ENCODE results near the gene GAB1. TPM values are rescaled to one million over a fixed set of nuclear protein-coding genes. Genes with fewer than 3 reads are reported as not detected.

GAB1 gene
- total and polyA plus RNA-seq, 2 of the 13 experiments (the other 11 are each of a cell fraction or from before 2014, with no cell fraction given): 8.7 to 14.7 TPM

DNA sequence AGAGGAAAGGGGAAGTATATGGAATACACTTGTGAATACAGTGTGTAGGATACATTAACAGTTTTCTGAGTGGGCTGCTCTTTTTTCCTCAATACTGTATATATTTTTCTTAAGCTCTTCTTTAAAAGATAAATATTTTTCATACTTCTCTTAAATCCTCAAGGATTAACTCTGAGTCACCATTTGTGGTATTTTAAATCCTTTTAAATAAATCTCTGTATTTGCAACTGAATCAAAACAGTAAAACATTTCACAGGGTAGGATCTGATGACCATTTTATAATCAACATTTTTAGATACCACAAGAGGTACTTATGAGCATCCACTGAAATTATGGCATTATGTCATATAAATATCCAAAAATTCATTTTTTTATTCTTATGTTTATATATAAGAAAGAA lies 87.6 kb downstream of the GAB1 start:
- Histone ChIP-seq H3K36me3 (replicated peaks in 1 of 2; ENCODE audit: control insufficient read depth in 1 of 2, insufficient read depth in 2 of 2, low read length in 2 of 2) (peaks cover 2% of the 10 kb centered on the region in 2 experiments; a peak in 2 of 5 replicates), H3K9me3 (ENCODE audit: low read length) (no peaks in the 10 kb centered on the region), H3K4me1 (ENCODE audit: insufficient read depth, low read length) (no peaks in the 10 kb centered on the region), H4K20me1 (ENCODE audit: insufficient read depth, low read length) (no peaks in the 10 kb centered on the region), H3K27me3 (ENCODE audit: control insufficient read depth in 1 of 2, insufficient read depth in 2 of 2, low read length in 2 of 2) (no peaks in the 10 kb centered on the region; a peak in 1 of 5 replicates), H3K27ac (ENCODE audit: extremely low read length, insufficient read depth, low read length) (no peak overlapping the region), H3K79me2 (ENCODE audit: insufficient read depth, low read length) (no peaks in the 10 kb centered on the region), H3K4me3 (replicated peaks in 1 of 3; ENCODE audit: insufficient read depth in 1 of 3, low read depth in 2 of 3, low read length in 3 of 3) (no peak overlapping the region), H3K4me2 (ENCODE audit: low read depth, low read length) (no peak overlapping the region), H2AFZ (ENCODE audit: low read length) (no peak overlapping the region), H3K9ac (ENCODE audit: insufficient read depth, low read depth, low read length) (no peak overlapping the region)
- FAIRE-seq: no peak
- ChIA-PET CTCF (ENCODE audit: low intra/inter-chr PET ratio, low total read pairs) (no interaction called here), POLR2A (no interaction called here)
- intact Hi-C loops (cut with micrococcal nuclease; ENCODE audit: unreplicated experiment): no loop called here
- in situ Hi-C loops (cut with HindIII; ENCODE audit: extremely low pct_ligation_motif_present, low pct_unique_long_range_greater_than_20kb): no loop called here
- no peak for DNase-seq (ENCODE audit: low spot score)
- no TSS peak for BruUV-seq (replicated peaks)
- no peak for ATAC-seq
- no peak for TF ChIP-seq HNRNPH1 (optimal IDR thresholded peaks at IDR 0.05; ENCODE audit: low read depth, low read length)
- no peak for TF ChIP-seq TMF1 (CRISPR knock-in tag; IDR thresholded peaks at IDR 0.05; ENCODE audit: low read depth)
- no peak for TF ChIP-seq ZBTB7B (CRISPR knock-in tag; IDR thresholded peaks at IDR 0.05)
- TF ChIP-seq ZFP62 (CRISPR knock-in tag; IDR thresholded peaks at IDR 0.05): no peak
- no peak for TF ChIP-seq ZIK1 (CRISPR knock-in tag; IDR thresholded peaks at IDR 0.05; ENCODE audit: borderline replicate concordance, low read depth)
- no peak for TF ChIP-seq ZNF44 (CRISPR knock-in tag; IDR thresholded peaks at IDR 0.05)
- TF ChIP-seq MIER3 (CRISPR knock-in tag; IDR thresholded peaks at IDR 0.05; ENCODE audit: borderline replicate concordance): no peak
- TF ChIP-seq PRMT3 (CRISPR knock-in tag; IDR thresholded peaks at IDR 0.05; ENCODE audit: borderline replicate concordance, low read depth): no peak
- no peak for TF ChIP-seq SMAD1 (CRISPR knock-in tag; IDR thresholded peaks at IDR 0.05; ENCODE audit: borderline replicate concordance, low read depth)
- no peak for TF ChIP-seq TBX2 (CRISPR knock-in tag; IDR thresholded peaks at IDR 0.05; ENCODE audit: borderline replicate concordance)
- no peak for TF ChIP-seq ZNF468 (CRISPR knock-in tag; IDR thresholded peaks at IDR 0.05)
- TF ChIP-seq DR1 (CRISPR knock-in tag; IDR thresholded peaks at IDR 0.05): no peak
- no peak for TF ChIP-seq CCDC6 (CRISPR knock-in tag; IDR thresholded peaks at IDR 0.05)
- no peak for TF ChIP-seq ZNF3 (CRISPR knock-in tag; IDR thresholded peaks at IDR 0.05)
